Spleen (tissue), 7 donors: ENCODE measurements around the gene WWC1.

Source experiments
- POLR2A ChIP-seq, 3 donors: fragments of 450-650 bp; IDR thresholded peaks; one replicate each; pipeline ENCODE4 v1.5.1; 2017; ENCODE audit warnings: antibody characterized with exemption in 3 of 3, mild to moderate bottlenecking in 1 of 3
- POLR2AphosphoS5 ChIP-seq, 3 donors: sonication (generic); formaldehyde crosslinking; IDR thresholded peaks; one replicate each; pipeline ENCODE4 v1.5.1; 2017; ENCODE audit warnings: antibody characterized with exemption in 3 of 3
- TF ChIP-seq, protein P1 (sequence below), 11 experiments: fragments of 200-600 bp in 7 of 11; fragments of 450-650 bp in 4 of 11; sonication (generic) in 4 of 11; IDR thresholded peaks in 8 of 11; conservative IDR thresholded peaks in 3 of 11; 1 replicate in 7 of 11; 2 replicates in 4 of 11; pipeline versions ENCODE4 v1.4.0 to v1.8.0; 2016 to 2021; ENCODE audit warnings: antibody characterized with exemption in 11 of 11, inconsistent platforms in 4 of 11, mild to moderate bottlenecking in 1 of 11
- donor health status: DM: no; HTN: no; CAD: no; lungs with moderate emphysema.
- donor health status: DM: no; HTN: no; CAD: no.
- donor health status: DM: no; HTN: no; CAD: no.

GRCh38 chr5:168481330-168481788 is 189.9 kb downstream of the WWC1 start:
- no peak for TF ChIP-seq POLR2A (IDR thresholded peaks at IDR 0.05)
- TF ChIP-seq, protein P1, sequence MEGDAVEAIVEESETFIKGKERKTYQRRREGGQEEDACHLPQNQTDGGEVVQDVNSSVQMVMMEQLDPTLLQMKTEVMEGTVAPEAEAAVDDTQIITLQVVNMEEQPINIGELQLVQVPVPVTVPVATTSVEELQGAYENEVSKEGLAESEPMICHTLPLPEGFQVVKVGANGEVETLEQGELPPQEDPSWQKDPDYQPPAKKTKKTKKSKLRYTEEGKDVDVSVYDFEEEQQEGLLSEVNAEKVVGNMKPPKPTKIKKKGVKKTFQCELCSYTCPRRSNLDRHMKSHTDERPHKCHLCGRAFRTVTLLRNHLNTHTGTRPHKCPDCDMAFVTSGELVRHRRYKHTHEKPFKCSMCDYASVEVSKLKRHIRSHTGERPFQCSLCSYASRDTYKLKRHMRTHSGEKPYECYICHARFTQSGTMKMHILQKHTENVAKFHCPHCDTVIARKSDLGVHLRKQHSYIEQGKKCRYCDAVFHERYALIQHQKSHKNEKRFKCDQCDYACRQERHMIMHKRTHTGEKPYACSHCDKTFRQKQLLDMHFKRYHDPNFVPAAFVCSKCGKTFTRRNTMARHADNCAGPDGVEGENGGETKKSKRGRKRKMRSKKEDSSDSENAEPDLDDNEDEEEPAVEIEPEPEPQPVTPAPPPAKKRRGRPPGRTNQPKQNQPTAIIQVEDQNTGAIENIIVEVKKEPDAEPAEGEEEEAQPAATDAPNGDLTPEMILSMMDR (IDR thresholded peaks at IDR 0.05 in 8 of 11, conservative IDR thresholded peaks at IDR 0.05 in 3 of 11) = no peak
- no peak for TF ChIP-seq POLR2AphosphoS5 (IDR thresholded peaks at IDR 0.05)
